Measurements from ENCODE around the gene CDT1. TPM values are rescaled to one million over a fixed set of nuclear protein-coding genes. Genes with fewer than 3 reads are reported as not detected.
A peak's percentile ranks its signal among the peaks of the same experiment; 100 is the strongest.
"Not testable (repeated sequence)": the region's sequence is repeated elsewhere in the genome, so short reads cannot be mapped to it uniquely, and the experiment has no call there.

CDT1 gene
- polyA plus RNA-seq, 1 donor = 13.3 TPM

DNA sequence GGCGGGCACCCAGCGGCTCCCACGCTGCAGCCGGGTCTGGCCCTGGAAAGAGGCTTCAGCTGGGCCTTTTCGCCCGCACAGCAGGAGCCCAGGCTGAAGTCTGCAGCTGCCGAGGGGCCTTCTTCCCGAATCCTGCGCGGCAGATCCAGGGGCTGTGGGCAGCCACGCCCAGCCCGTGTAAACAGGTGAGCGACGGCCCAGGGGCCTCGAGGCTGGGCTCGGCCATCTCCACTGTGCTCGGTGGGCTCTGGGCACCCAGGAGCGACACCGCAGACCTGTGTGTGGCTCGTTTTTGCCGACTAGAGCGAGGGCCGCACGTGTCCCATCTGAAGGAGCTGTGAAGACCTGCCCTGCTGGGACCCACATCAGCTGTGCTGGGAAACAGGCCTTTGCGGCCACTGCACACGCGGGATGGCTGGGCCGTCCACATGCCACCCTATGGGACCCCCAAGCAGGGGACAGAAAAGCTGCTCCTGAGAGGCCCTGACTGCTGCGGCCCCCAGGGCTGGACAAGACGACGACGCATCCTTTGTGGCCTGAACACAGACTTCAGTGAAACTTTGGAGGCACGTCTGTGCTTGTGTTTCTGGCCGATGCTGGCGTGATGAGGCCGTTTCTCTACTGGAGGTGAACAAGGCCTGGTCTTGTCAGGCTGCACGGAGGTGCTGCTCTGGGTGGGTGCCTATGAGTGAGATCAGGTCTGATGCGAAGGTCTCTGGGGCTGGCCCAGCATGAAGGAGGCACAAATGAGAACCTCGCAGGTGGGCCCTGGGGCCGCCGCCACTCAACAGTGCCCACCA, 13.3 kb downstream of the CDT1 start:
- no peak for DNase-seq

DNA sequence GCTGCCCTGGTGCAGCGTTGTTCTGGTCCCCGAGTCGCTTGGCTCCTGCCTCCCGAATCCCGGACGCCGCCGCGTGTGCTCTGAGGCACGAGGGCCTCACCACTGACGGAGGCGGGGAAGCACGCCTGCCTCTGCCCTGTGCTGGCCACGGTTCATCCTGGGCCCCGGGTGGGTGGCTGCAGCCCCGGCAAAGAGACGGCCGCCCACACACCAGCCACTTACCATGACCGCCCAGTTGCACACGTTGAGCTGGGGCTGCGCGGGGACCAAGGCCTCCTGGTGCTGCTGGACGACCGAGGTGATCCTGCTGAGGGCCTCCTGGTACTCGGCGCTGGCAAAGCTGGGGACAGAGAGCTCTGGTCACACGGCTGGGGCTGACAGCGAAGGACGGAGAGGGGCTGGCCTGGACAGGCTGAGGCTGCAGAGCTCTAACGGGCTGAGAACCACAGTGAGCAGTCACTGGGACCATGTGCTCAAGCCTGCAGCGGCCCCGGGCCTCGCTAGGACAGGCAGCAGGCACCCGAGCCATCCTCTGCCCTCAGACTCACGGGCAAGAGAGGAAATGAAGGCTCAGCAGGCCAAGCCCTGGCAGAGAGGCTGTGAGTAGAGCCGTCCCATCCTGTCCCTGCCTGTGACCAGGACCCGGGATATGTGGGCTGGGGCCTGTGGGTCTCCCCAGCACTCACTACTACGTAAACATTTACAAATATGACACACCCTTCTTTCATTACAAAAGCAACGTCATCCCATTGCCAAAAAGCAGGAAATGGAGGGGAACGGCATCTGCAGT, 14.4 kb downstream of the CDT1 start:
- no peak for DNase-seq

DNA sequence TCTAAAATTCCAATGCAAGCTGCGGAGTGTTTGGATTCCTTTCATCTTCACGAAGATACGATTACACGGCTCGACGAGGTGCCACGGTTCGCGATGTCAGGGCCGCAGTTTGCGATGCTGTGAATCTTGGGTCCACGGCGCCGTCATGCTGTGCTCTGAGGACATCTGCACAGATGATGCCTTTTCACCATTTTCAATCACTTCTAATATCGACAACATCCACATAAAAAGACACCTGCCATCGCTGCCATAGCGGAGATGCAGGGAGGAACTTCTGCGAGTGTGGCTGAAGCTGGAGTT, 14.9 kb downstream of the CDT1 start:
- DNase-seq = no peak

DNA sequence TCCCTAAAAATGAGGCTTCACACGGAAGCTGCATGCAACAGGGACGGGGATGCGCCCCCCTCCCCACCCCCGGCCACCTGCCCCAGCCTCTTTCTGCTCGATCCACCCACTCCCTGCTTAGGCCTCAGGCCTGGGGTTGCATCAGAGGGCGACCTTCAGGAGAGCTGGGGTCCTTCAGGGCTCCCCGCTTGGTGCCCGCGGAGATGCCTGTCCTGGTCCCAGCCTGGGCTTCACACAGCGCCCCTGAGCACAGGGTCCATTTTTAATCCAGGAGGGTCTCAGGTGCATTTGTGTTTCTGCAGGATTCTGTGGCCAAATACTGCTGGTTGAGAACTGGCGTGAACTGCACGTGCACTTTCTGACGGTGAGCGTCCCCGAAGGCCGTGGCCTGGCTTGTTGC, 15.5 kb downstream of the CDT1 start:
- no peak for DNase-seq

DNA sequence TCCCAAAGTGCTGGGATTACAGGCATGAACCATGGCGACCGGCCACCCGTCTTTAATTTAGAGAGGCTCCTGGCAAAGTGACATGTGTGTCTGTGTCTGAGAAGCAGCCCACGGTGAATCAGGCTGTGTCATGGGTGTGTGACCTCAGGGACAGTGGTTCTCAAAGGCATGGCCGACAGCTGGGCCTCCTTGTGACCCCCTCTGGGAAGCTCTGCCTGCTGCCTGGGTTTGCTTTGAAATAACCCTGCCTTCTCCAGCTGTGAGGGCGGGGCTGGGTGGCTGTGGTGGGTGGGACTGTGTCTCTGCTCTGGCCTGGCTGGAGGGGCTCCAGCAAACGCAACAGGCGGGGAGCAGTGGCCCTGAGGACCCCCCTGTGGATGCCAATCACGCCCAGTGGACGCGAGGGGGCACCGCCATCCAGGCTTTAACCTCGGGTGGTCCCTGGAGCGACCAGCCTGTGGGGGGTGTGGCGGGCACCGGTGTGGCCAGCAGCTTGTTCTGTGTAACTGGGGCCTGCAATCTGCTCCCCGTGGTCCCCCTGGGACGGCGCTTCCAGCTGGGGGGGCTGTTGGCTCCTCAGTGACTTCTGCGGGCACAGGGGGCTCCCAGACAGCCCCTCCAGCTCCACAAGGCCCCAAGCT, 16.9 kb downstream of the CDT1 start:
- no peak for DNase-seq

DNA sequence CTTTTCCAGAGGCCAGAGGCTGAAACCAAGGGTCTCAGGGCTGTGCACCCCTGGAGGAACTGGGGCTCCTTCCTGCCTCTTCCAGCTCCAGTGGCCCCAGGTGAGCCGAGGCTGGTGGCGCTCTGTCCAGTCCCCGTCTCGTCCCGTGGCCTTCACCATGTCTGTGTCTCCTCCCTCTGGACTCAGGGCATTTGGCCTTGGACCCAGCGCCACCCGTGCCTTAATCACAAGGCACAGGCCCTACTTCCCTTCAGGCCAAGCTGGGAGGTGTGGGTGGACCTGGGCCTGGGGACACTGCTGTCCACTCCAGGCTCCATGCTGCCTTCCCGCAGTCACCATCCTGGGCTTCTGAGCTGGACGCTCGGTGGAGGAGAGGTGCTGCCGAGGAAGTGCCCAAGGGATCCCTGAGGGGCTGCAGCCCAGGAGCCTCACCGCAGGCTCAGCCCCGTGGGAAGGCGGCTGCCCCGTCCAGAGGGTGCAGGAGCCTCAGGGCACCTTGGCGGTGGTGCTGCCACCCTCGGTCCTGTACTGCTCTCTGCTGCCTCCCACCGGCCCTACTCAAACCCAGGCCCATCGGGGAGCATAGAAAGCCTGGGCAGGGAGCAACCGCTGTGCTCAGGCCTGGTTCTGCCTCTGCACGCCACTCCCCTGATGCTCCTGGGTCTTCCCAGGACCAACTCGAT, 17.7 kb downstream of the CDT1 start:
- DNase-seq = no peak

DNA sequence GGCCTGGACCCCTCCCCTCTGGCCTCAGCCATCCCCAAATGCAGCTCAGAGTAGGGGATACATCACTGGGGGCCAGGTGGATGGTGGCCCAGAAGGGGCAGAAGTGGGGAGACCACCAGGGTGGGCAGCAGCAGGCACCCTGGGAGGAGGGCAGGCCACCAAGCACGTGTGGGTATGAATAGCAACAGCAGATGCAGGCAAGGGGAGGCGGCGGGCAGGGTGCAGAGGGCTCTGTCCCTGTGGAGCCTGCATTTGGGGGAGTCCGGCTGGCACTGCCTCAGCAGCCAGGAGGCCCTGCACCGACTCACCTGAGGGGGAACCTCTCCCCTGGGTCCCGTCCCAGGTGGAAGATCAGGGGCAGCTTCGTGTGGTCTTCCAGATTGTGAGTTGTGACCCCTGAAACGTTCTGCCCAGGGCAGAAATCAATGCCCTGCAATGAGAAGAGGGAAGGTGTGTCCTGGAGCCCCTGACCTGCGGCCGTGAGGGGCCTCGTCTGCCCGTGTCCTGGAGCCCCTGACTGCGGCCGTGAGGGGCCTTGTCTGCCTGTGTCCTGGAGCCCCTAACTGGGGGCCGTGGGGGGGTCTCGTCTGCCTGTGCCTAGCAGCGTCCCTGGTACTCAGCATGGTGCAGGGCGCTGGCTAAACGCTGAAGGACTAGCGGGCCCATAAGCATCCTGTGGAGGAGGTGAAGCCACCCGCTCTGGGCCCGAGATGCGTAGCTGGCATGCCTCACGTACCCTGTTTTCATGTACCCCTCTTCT, 18.9 kb downstream of the CDT1 start:
- DNase-seq = no peak

DNA sequence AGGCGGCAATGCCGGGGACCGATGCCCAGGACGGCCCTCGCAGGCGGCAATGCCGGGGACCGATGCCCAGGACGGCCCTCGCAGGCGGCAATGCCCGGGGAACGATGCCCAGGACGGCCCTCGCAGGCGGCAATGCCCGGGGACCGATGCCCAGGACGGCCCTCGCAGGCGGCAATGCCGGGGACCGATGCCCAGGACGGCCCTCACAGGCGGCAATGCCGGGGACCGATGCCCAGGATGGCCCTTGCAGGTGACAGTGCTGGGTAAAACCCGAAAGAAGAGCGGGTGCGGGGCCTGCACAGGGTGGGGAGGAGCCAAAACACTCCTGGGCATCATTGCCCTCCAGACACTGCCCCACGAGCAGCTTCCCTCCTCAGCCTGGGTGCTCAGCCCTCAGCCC, 20.1 kb downstream of the CDT1 start:
- not testable (repeated sequence) for DNase-seq

DNA sequence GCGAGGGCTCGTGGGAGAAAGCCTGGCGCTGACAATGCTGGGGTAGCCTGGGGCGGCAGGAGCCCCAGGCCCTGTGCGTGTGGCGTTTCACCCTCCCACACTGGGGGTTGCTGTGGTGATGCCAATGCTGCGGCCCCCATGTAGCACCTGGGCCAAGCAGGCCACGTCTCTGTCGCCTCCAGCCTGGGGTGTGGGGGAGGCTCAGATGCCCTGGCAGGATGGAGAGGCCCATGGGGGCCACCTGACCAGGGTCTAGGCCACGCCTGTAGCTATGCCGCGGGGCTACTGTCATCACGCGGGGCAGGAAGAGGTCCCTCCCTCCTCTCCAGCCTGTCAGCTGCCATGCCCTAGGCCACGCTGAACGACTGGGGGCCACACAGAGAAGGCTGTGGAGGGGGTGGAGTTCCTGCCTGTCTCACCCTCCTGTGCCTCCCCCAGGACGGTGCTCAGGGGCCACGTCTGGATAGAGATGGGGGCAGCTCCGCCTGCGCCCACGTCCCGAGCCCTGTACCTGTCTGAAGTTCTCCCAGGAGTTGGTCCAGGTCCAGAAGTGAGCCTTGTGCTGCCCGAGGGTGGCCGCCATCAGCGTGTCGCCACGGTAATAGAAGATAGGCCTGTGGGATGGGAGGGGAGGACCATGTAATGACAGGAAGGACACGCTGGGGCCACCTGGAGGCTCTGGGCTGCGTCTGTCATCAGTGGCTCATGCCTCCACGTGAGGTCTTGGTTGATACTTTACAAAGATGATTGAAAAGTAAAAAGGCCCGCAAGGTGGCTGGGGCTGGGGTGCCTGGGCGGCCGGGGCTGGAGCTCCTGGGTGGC, 20.9 kb downstream of the CDT1 start:
- DNase-seq = no peak

DNA sequence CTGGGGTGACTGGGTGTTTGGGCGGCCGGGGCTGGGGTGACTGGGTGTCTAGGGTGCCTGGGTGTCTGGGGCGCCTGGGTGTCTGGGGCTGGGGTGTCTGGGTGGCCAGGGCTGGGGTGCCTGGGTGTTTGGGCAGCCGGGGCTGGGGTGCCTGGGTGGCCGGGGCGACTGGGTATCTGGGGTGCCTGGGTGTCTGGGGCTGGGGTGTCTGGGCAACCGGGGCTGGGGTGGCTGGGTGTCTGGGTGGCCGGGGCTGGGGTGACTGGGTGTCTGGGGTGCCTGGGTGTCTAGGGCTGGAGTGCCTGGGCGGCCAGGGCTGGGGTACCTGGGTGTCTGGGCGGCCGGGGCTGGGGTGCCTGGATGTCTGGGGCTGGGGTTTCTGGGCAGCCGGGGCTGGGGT, 21.6 kb downstream of the CDT1 start:
- no peak for DNase-seq

DNA sequence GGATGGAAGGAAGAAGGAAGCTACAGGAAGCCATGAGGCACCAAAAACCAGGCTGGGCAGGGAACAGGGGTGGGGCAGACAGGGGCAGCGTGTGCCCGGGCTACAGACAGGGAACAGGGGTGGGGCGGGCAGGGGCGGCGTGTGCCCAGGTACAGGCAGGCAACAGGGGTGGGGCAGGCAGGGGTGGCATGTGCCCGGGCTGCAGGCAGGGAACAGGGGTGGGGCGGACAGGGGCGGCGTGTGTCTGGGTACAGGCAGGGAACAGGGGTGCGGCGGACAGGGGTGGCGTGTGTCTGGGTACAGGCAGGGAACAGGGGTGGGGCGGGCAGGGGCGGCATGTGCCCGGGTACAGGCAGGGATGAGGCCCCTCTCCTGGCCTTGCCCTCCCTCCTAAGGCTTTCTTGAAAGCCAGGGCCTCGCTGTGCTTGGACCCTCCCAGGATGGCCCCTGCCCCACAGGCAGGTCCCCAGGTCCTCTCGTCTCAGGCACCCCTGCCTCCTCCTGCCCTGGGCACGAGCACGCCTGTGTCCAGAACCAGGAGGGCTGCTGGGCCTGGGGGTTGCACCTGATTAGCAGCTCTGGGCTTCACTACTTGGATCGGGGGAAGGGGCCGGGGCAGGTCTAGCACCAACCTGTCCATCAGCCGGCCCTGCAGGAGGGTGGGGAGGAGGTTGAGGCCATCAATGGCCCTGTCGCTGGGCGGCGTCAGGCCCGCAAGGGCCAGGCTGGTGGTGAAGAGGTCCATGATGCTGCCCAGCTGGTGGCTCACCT, 22.7 kb downstream of the CDT1 start:
- DNase-seq = no peak

DNA sequence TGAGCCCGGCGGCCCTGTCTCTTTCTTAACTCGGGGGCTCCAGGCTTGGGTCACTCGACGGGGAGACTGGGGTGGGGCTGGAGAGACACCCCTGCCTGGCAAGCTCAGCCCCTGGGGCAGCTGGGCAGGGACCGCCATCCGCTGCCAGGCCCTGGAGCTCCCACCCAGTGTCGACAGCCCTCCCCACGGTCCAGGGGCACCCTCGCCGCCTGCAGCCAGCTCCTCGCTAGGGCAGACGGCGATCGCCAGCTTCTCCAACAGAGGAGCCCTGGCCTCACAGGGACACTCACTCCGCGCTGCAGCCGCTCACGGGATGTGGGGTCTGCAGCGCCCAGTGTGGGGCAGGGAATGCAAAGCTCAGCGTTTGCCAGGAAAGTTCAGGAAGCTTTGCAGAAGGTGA, 24.1 kb downstream of the CDT1 start:
- no peak for DNase-seq

DNA sequence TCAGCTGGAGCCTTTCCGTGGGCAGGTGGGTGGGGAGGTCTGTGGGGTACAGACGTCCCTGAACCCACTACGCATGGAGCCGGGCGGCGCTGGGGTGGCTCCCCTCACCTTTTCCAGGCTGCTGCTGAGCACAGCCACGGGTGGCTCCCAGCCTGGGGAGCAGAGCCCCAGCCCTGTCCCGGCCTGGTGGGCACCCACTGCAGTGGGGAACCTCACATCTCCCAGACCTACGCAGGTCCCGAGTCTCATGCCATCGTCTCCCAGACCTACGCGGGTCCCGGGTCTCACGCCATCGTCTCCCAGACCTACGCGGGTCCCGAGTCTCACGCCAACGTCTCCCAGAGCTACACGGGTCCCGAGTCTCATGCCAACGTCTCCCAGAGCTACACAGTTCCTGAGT, 25.1 kb downstream of the CDT1 start:
- DNase-seq = no peak

DNA sequence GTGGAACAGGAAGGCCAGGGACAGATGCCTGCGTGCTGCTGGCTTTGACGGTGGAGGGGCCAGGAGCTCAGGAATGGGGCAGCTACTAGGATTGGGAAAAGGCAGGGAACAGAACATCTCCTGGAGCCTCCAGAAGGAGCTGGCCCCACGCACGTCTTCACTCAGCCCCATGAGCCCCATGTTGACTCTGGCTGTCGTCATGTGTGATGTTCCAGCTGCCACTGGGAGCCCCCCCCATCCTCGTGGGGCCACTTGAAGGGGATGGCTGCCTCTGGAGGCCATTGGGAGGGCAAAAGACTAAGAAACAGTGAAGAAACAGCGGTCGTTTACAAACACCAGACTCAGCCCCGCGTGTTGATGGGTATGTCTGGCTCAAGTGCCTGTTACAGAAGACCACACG, 26.7 kb downstream of the CDT1 start:
- DNase-seq = peak; percentile 53

DNA sequence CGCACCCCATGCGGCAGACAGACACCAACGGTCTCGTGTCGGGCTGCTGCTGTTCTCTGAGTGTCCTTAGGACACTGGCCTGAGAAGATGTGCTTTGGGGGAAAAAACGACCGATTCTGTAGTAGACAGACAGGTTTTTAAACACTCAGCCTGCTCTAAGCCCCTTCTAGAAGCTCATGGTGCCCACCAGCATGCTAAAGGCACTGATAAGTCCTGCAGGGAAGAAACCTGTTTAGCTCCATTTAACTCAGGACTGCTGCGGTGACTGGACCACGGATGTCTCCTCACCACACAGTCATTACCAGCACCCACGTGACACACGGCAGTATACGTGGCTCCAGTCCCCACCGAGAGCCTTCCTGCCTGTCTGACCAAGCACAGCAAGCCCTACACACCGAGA, 27.2 kb downstream of the CDT1 start:
- DNase-seq = no peak

DNA sequence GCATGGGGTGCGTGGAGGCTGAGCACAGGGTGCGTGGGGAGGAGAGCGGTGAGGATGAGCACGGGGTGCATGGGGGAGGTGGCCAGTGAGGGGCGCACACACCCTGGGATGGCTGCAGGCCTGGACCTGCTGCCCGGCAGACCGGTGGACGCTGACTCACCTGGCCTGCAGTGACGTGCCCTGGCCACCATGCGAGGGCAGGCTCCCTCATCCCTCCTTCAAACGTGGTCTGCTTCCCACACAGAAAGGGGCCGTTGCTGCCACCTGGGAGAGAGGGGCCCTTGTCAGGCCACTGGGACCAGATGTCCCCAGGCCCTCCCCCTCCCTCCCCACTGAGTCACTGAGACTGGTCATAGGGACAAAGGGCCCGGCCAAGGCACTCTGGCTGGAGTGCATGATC, 28.2 kb downstream of the CDT1 start:
- no peak for DNase-seq

DNA sequence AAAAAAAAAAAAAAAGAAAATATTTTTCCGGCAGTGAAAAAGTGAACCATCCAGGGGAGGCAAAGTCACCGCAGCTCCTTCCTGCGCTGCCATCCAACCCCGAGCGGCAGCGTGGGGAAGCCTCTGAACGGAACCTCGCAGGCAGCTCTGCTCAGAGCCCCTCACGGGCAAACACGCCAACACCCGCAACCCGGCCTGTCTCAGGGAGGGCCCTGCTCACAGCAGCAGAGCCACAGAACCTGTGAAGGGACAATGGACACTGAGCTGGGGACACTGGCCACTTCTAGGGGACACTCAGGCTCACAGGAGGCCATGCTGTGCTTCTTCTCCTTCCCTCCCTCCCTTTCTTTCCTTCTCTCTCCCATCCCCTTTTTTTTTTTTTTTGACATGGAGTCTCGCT, 29.5 kb downstream of the CDT1 start:
- DNase-seq = no peak

DNA sequence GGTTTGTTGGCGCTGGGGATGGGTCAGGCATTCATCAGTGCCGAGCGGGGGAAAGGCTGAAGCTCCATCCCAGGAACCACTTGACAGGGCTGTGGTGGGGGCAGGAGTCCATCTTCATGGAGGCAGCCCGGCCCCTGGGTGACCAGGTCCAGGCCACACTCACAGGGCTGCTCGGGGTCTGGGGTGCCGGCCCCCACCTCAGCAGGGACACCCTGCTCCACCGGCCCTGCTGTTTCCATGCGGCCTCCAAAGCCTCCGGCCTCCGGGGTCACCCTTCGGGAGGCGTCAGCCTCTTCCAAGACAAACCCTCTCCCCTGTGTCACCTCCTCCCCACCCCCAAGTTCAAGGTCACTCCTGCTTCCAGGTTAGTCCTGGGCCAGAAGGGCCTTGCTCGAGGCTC, 31.1 kb downstream of the CDT1 start:
- DNase-seq = no peak

DNA sequence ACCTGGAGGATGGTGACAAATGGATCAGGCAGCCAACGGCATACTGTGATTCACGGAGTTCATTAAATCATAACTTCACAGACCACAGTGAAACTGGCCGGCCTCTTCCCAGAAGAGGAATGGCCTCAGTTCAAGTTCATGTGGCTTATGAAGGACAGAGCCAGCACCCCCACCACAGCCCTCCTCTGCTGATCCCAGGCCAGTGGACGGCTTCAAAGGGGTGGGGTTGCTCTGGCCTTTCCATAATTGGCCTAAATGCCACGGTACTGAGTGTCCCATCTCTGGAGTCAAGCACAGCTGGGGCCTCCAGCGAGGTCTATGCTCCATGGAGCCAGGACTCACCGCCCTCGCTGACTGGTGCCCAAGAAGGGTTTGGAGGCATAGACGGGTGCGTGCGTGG, 31.8 kb downstream of the CDT1 start:
- DNase-seq = no peak

DNA sequence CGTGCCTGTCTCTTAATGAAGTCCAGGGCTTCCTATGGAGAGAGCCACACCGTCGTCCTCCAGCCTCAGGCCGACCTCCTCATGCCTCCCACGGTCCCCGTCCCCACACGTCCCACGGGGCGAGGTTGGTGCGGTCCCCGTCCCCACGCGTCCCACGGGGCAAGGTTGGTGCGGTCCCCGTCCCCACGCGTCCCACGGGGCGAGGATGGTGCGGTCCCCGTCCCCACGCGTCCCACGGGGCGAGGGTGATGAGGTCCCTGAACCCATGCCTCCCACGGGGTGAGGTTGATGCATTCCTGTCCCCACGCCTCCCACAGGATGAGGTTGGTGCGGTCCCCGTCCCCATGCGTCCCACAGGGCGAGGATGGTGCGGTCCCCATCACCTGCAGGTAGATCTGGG, 32.2 kb downstream of the CDT1 start:
- DNase-seq = no peak
